IPS DF 19.7 (cell line): Measurements from ENCODE around the gene PGAP1.

ENCODE experiments used
- DNase-seq: peaks from one replicate; pipeline ENCODE4 v3.0.0-alpha.2; 2013; ENCODE audit warnings: low read depth, low spot score

Gene PGAP1

DNA sequence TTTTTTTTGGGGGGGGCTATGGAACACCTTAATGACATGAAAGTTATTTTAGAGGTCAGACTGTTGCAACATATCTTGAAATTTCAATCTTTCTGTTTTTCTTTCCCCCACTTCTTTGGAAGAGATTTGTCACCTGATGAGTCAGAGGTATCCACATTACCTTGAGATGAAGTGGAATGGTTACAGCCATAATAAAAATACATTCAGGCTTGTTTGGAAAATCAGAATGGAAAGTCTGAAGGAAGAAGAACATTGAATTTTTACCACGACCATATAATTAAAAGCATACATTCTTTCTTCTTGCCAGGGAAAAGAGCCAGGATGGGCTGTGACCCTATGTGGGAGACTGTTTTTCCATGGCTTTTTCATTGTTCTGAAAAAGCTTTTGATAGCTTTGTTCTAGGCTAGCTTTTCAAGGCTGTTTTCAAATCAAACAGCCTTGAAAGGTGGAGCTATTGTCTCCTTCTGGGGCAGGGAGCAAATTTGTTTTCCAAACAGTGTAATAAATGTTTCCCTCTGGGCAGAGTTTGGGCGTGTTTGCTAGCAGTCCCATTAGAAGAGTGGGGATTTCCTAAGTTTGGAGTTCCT is 124.7 kb downstream of the PGAP1 start:
- no peak for DNase-seq

DNA sequence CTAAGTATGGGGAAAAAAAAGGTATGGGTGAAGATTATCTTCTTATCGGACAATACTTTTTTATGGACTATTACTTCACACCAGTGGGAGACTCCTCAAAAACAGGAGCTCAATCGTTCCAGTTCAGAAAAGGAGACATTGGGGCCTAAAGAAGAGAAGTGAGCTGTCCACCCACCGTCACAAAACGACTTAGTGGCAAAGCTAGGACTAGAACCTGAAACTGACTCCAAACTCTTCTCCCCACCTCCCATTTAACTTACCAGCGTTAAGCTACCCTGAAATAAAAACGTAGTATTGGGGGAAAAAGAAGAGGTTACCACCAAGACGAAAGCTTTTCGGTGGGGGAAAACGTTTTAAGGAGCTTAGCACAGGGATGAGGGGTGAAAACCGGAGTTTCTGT is 127.5 kb downstream of the PGAP1 start:
- no peak for DNase-seq

DNA sequence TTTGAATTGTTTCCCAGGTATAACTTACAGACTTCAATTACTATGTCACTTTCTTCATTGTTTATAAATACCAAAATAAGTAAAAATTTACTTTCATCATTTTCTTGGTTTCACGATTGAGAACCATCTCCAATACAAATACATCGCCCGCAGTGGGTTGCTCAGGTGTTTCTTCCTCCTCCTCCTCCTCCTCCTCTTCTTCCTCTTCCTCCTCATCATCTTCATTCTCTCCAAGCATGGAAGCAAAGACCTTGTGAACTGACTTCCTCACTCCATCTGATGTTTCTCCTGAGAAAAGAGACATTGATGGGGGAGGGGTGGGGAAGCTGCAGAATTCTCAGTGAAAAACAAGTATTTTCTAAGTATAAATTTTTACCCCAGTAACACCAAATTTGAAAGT is 133.6 kb downstream of the PGAP1 start:
- DNase-seq, result no peak

DNA sequence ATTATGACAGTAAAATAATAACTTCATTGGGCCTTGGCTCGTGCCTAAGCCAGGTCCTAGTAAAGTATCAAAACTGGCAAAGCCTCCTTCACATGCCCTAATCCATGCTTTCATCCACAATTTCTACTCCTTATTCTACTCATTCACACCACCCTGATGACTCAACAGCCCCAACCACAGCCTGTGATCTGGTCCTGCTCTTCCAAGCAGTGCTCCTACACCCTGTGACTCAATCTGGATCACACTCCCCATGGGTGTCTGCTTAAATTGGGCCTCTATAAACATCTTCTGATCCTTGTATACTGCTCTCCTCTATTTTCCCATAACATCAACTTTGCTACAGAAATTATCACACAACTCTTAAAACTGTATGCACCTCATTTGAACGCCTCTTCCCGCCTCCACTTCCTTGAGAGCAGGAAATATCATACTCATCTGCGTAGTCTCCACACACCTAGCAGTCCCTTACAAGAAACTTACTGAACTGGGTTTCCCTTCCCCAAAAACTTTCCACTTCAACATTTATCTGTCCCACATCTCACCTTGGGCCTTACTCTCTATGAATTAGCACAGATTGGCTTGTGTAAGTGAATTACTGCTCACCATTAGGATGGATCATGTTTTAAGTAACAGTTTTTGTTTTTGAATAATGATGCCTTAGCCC is 142.9 kb downstream of the PGAP1 start:
- DNase-seq, result no peak
